ENCODE results near the gene LLPH. TPM values are rescaled to one million over a fixed set of nuclear protein-coding genes. Genes with fewer than 3 reads are reported as not detected.

Gene LLPH
- total RNA-seq, 4 donors from 2014 or later: 5.8 to 12.6 (median 7.8) TPM

GRCh38 chr12:66131067-66131688, 628 bp upstream of the LLPH start:
- Histone ChIP-seq H3K27me3 (no peaks in the 10 kb centered on the region), H3K4me1 (peaks cover 21 to 33% (median 27%) of the 10 kb centered on the region in 4 donors), H3K4me3 (peak overlapping the region; percentile 72 to 92 (median 84)), H3K9me3 (no peaks in the 10 kb centered on the region), H3K36me3 (peaks cover 7 to 26% (median 21%) of the 10 kb centered on the region in 4 donors), H3K27ac (replicated peaks in 1 of 4) (peak overlapping the region; percentile 62 to 70 (median 67))
- no peak for TF ChIP-seq POLR2A (IDR thresholded peaks at IDR 0.05; ENCODE audit: low read depth)
- no peak for TF ChIP-seq CTCF (IDR thresholded peaks at IDR 0.05)
- TF ChIP-seq EP300 (IDR thresholded peaks at IDR 0.05): no peak
- TF ChIP-seq POLR2AphosphoS5 (IDR thresholded peaks at IDR 0.05): no peak
- intact Hi-C loops (cut with DNase I): loop anchor here (5.0 kb wide), 1 partner anchor 36 kb away; the partner anchor contains the start of gene TMBIM4
- no peak for DNase-seq (ENCODE audit: extremely low spot score)
- 9% methylated on average over 10 of the region's 11 CpGs for WGBS

- H3K36me3 ChIP-seq: peaks cover 9 to 36% (median 29%) of the 10 kb centered on the region in 4 donors
- no peaks in the 10 kb centered on the region for H3K27me3 ChIP-seq
- DNase-seq (ENCODE audit: extremely low spot score): no peak
- H3K4me3 ChIP-seq: peak overlapping the region; percentile 72 to 92 (median 84)
- intact Hi-C loops (cut with DNase I): loop anchor here (5.0 to 10.0 kb wide), 2 partner anchors 37 to 175 kb away; partner anchors contain the start of genes HELB and TMBIM4
- peaks cover 21 to 33% (median 27%) of the 10 kb centered on the region in 4 donors for H3K4me1 ChIP-seq
- 3% methylated on average over 8 of the region's 8 CpGs for WGBS
- TF ChIP-seq CTCF (IDR thresholded peaks at IDR 0.05): no peak
- TF ChIP-seq POLR2A (IDR thresholded peaks at IDR 0.05; ENCODE audit: low read depth): no peak
- no peak for TF ChIP-seq EP300 (IDR thresholded peaks at IDR 0.05)
- no peak for TF ChIP-seq POLR2AphosphoS5 (IDR thresholded peaks at IDR 0.05)
- H3K9me3 ChIP-seq: no peaks in the 10 kb centered on the region
- peak overlapping the region; percentile 62 to 70 (median 67) for H3K27ac ChIP-seq (replicated peaks in 1 of 4)
Measured at GRCh38 chr12:66129934-66130266, 650 bp downstream of the LLPH start.

GRCh38 chr12:66127650-66128049, 2.9 kb downstream of the LLPH start:
- TF ChIP-seq POLR2AphosphoS5 (IDR thresholded peaks at IDR 0.05): no peak
- no peak for TF ChIP-seq CTCF (IDR thresholded peaks at IDR 0.05)
- no peak for TF ChIP-seq EP300 (IDR thresholded peaks at IDR 0.05)
- TF ChIP-seq POLR2A (IDR thresholded peaks at IDR 0.05; ENCODE audit: low read depth): no peak
- 63% methylated on average over 1 of the region's 1 CpG for WGBS
- H3K27me3 ChIP-seq: no peaks in the 10 kb centered on the region
- intact Hi-C loops (cut with DNase I): loop anchor here (10.0 kb wide), 1 partner anchor 177 kb away; the partner anchor contains the start of gene HELB
- H3K27ac ChIP-seq (replicated peaks in 1 of 4): no peak overlapping the region
- H3K36me3 ChIP-seq: peaks cover 31 to 56% (median 50%) of the 10 kb centered on the region in 4 donors
- no peak for DNase-seq (ENCODE audit: extremely low spot score)
- no peak overlapping the region for H3K4me3 ChIP-seq
- H3K9me3 ChIP-seq: no peaks in the 10 kb centered on the region
- peaks cover 21 to 32% (median 25%) of the 10 kb centered on the region in 4 donors for H3K4me1 ChIP-seq

GRCh38 chr12:66120477-66120876, 10.1 kb downstream of the LLPH start:
- Histone ChIP-seq H3K4me3 (no peak overlapping the region), H3K27ac (replicated peaks in 1 of 4) (no peak overlapping the region), H3K4me1 (peaks cover 0 to 5% (median 0%) of the 10 kb centered on the region in 4 donors), H3K36me3 (peaks cover 29 to 48% (median 40%) of the 10 kb centered on the region in 4 donors), H3K27me3 (no peaks in the 10 kb centered on the region), H3K9me3 (no peaks in the 10 kb centered on the region)
- WGBS: 54% methylated on average over 1 of the region's 1 CpG
- TF ChIP-seq CTCF (IDR thresholded peaks at IDR 0.05): no peak
- no peak for TF ChIP-seq POLR2AphosphoS5 (IDR thresholded peaks at IDR 0.05)
- TF ChIP-seq POLR2A (IDR thresholded peaks at IDR 0.05; ENCODE audit: low read depth): no peak
- no peak for TF ChIP-seq EP300 (IDR thresholded peaks at IDR 0.05)
- DNase-seq (ENCODE audit: extremely low spot score): no peak
- intact Hi-C loops (cut with DNase I): loop anchor here (10.0 kb wide), 1 partner anchor 184 kb away; the partner anchor contains the start of gene HELB
